CD4-positive, alpha-beta T cell treated with Interleukin-17A for 4 hours (primary cell): Measurements from ENCODE around the gene ZNF470.
A peak's percentile ranks its signal among the peaks of the same experiment; 100 is the strongest.

ENCODE experiments used
- DNase-seq: peaks from one replicate; pipeline ENCODE4 v3.0.0-alpha.2; 2020; ENCODE audit warnings: mixed read lengths

ZNF470 gene

GRCh38 chr19:56611288-56611687, 44.0 kb downstream of the ZNF470 start:
- no peak for DNase-seq

DNA sequence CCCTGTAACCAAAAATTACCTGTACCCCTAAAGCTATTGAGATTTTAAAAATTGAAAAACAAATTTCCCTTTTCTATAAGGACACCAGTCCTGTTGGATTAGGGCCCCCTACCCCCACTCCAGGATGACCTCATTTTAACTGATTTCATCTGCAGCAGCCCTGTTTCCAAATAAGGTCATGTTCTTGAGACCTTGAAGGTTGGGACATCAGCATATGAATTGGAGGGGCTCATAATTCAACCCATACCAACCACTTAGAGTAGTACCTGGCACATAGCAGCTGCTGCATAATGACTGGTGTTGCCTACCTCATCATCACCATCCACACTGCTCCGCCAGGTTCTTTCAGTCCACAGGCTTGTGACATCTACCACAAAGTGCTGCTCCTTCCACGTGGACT, 45.5 kb downstream of the ZNF470 start:
- DNase-seq = no peak

DNA sequence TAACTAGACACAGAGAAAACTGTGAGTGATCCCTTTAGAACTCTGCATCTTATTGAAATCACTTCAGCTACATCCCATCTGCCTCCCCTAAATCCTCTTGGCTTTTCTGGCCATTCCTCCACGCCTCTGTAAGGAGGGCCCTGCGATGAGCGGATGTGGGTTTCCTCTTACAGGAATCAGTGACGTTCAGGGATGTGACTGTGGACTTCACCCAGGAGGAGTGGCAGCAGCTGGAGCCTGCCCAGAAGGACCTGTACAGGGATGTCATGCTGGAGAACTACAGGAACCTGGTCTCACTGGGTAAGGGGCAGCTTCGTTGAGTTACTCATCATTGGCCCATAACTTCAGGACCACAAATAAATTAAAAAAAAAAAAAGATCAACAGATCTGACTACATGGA, 46.4 kb downstream of the ZNF470 start:
- DNase-seq = no peak

GRCh38 chr19:56617531-56617930, 50.3 kb downstream of the ZNF470 start:
- no peak for DNase-seq

DNA sequence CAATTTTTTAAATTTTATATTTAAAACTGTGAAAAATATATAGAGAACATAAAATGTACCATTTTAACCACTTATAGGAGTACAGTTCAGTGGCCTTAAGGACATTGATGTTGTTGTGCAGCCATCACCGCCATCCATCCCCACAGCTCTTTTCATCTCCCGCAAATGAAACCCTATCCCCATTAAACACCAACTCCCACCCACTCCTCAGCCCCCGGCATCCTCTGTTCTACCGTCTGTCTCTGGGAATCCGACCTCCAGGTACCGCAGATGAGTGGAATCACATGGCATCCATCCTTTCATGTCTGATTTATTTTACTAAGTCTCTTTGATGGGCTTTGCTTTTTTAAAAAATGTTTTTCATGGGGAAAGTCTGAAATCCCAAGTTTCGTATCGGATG, 51.9 kb downstream of the ZNF470 start:
- DNase-seq = no peak

GRCh38 chr19:56622374-56622773, 55.1 kb downstream of the ZNF470 start:
- no peak for DNase-seq

- no peak for DNase-seq
These were observed 55.7 kb downstream of the ZNF470 start for GRCh38 chr19:56623006-56623405.

- DNase-seq = no peak
These were observed 58.4 kb downstream of the ZNF470 start for GRCh38 chr19:56625708-56626107.

DNA sequence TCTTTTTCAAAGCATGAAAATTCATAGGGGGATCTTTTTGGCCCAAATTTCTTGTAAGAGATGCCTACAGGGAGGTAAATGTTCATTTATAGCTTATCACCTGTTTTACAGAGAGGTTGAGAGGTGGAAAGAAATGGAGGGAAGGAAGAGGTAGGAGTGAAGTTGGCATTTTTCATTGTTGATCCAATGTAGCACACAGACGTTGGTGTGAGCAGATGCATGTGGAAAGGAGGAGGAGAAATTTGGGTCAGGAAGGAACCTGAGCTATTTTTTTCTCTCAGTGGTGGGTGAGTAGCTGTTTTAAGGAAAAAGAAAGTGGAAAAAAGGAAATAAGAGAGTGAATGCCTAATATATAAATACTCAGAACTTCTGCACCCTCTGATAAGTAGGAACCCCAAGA, 65.8 kb downstream of the ZNF470 start:
- DNase-seq = no peak

GRCh38 chr19:56637976-56638555, 70.8 kb downstream of the ZNF470 start:
- DNase-seq = peak; percentile 8
